ENCODE measurements around the gene NNAT. TPM values are rescaled to one million over a fixed set of nuclear protein-coding genes. Genes with fewer than 3 reads are reported as not detected.

Gene NNAT
- total RNA-seq, 1 donor, result not detected

- H3K27me3 ChIP-seq (ENCODE audit: insufficient read depth, low read length), result no peaks in the 10 kb centered on the region
- H3K9me3 ChIP-seq (ENCODE audit: low read depth, low read length), result no peaks in the 10 kb centered on the region
- no peaks in the 10 kb centered on the region for H3K4me1 ChIP-seq (ENCODE audit: insufficient read depth, low read length)
- no peak overlapping the region for H3K4me3 ChIP-seq (ENCODE audit: low read length)
Measured at GRCh38 chr20:37513779-37514359, 7.2 kb upstream of the NNAT start.

GRCh38 chr20:37515876-37516275, 5.2 kb upstream of the NNAT start:
- Histone ChIP-seq H3K9me3 (ENCODE audit: low read depth, low read length) (no peaks in the 10 kb centered on the region), H3K4me3 (ENCODE audit: low read length) (no peak overlapping the region), H3K27me3 (ENCODE audit: insufficient read depth, low read length) (no peaks in the 10 kb centered on the region), H3K4me1 (ENCODE audit: insufficient read depth, low read length) (no peaks in the 10 kb centered on the region)

GRCh38 chr20:37516811-37517750, 4.0 kb upstream of the NNAT start:
- no peaks in the 10 kb centered on the region for H3K9me3 ChIP-seq (ENCODE audit: low read depth, low read length)
- H3K4me3 ChIP-seq (ENCODE audit: low read length), result no peak overlapping the region
- H3K27me3 ChIP-seq (ENCODE audit: insufficient read depth, low read length), result no peaks in the 10 kb centered on the region
- H3K4me1 ChIP-seq (ENCODE audit: insufficient read depth, low read length), result peaks cover 7% of the 10 kb centered on the region

GRCh38 chr20:37518059-37518458, 3.0 kb upstream of the NNAT start:
- Histone ChIP-seq H3K4me1 (ENCODE audit: insufficient read depth, low read length) (peaks cover 10% of the 10 kb centered on the region), H3K4me3 (ENCODE audit: low read length) (no peak overlapping the region), H3K9me3 (ENCODE audit: low read depth, low read length) (no peaks in the 10 kb centered on the region), H3K27me3 (ENCODE audit: insufficient read depth, low read length) (no peaks in the 10 kb centered on the region)

- Histone ChIP-seq H3K27me3 (ENCODE audit: insufficient read depth, low read length) (no peaks in the 10 kb centered on the region), H3K4me3 (ENCODE audit: low read length) (no peak overlapping the region), H3K4me1 (ENCODE audit: insufficient read depth, low read length) (peaks cover 11% of the 10 kb centered on the region), H3K9me3 (ENCODE audit: low read depth, low read length) (no peaks in the 10 kb centered on the region)
Measured at GRCh38 chr20:37518606-37519507, 2.2 kb upstream of the NNAT start.

GRCh38 chr20:37519508-37520418, 1.3 kb upstream of the NNAT start:
- H3K4me3 ChIP-seq (ENCODE audit: low read length), result no peak overlapping the region
- peaks cover 13% of the 10 kb centered on the region for H3K4me1 ChIP-seq (ENCODE audit: insufficient read depth, low read length)
- no peaks in the 10 kb centered on the region for H3K27me3 ChIP-seq (ENCODE audit: insufficient read depth, low read length)
- H3K9me3 ChIP-seq (ENCODE audit: low read depth, low read length), result no peaks in the 10 kb centered on the region

GRCh38 chr20:37520419-37520955, 563 bp upstream of the NNAT start:
- no peaks in the 10 kb centered on the region for H3K27me3 ChIP-seq (ENCODE audit: insufficient read depth, low read length)
- peaks cover 20% of the 10 kb centered on the region for H3K4me1 ChIP-seq (ENCODE audit: insufficient read depth, low read length)
- no peaks in the 10 kb centered on the region for H3K9me3 ChIP-seq (ENCODE audit: low read depth, low read length)
- no peak overlapping the region for H3K4me3 ChIP-seq (ENCODE audit: low read length)

- Histone ChIP-seq H3K9me3 (ENCODE audit: low read depth, low read length) (no peaks in the 10 kb centered on the region), H3K4me3 (ENCODE audit: low read length) (no peak overlapping the region), H3K27me3 (ENCODE audit: insufficient read depth, low read length) (no peaks in the 10 kb centered on the region), H3K4me1 (ENCODE audit: insufficient read depth, low read length) (peaks cover 36% of the 10 kb centered on the region)
Measured at GRCh38 chr20:37522260-37523011, 1.4 kb downstream of the NNAT start.

- Histone ChIP-seq H3K27me3 (ENCODE audit: insufficient read depth, low read length) (no peaks in the 10 kb centered on the region), H3K4me1 (ENCODE audit: insufficient read depth, low read length) (peaks cover 36% of the 10 kb centered on the region), H3K9me3 (ENCODE audit: low read depth, low read length) (no peaks in the 10 kb centered on the region), H3K4me3 (ENCODE audit: low read length) (no peak overlapping the region)
Measured at GRCh38 chr20:37523012-37523391, 2.0 kb downstream of the NNAT start.

GRCh38 chr20:37523911-37524700, 3.1 kb downstream of the NNAT start:
- no peaks in the 10 kb centered on the region for H3K27me3 ChIP-seq (ENCODE audit: insufficient read depth, low read length)
- H3K4me3 ChIP-seq (ENCODE audit: low read length), result no peak overlapping the region
- H3K9me3 ChIP-seq (ENCODE audit: low read depth, low read length), result no peaks in the 10 kb centered on the region
- peaks cover 46% of the 10 kb centered on the region for H3K4me1 ChIP-seq (ENCODE audit: insufficient read depth, low read length)

GRCh38 chr20:37524859-37525708, 4.0 kb downstream of the NNAT start:
- Histone ChIP-seq H3K4me1 (ENCODE audit: insufficient read depth, low read length) (peaks cover 46% of the 10 kb centered on the region), H3K27me3 (ENCODE audit: insufficient read depth, low read length) (no peaks in the 10 kb centered on the region), H3K9me3 (ENCODE audit: low read depth, low read length) (no peaks in the 10 kb centered on the region), H3K4me3 (ENCODE audit: low read length) (no peak overlapping the region)

GRCh38 chr20:37525810-37526209, 4.8 kb downstream of the NNAT start:
- H3K9me3 ChIP-seq (ENCODE audit: low read depth, low read length), result no peaks in the 10 kb centered on the region
- no peak overlapping the region for H3K4me3 ChIP-seq (ENCODE audit: low read length)
- peaks cover 46% of the 10 kb centered on the region for H3K4me1 ChIP-seq (ENCODE audit: insufficient read depth, low read length)
- no peaks in the 10 kb centered on the region for H3K27me3 ChIP-seq (ENCODE audit: insufficient read depth, low read length)
